B cell (primary cell): Measurements from ENCODE around the gene ACACB. TPM values are rescaled to one million over a fixed set of nuclear protein-coding genes. Genes with fewer than 3 reads are reported as not detected.

Source experiments
- ATAC-seq: fragments of 200-7000 bp; cut with Tn5 transposase; one replicate; pipeline ENCODE4 v1.10.0; 2021; ENCODE audit warnings: low read depth, mild to moderate bottlenecking, moderate number of reproducible peaks, moderate library complexity
- CTCF ChIA-PET: fragments of 350-600 bp; sonication (Branson Sonifier 250); formaldehyde crosslinking; loops from one replicate; lab custom pipeline; 2021; ENCODE audit warnings: antibody characterized with exemption, inconsistent platforms; lab: Charles Lee
- POLR2A ChIA-PET: fragments of 350-600 bp; sonication (Branson Sonifier 250); formaldehyde crosslinking; loops from one replicate; lab custom pipeline; 2021; ENCODE audit warnings: antibody characterized with exemption; lab: Charles Lee
- DNase-seq: peaks from one replicate; pipeline ENCODE4 v3.0.0; 2013
- H2AFZ ChIP-seq: 2 replicates; pipeline ENCODE4 v1.6.1; 2012; ENCODE audit warnings: mild to moderate bottlenecking, low read depth, low read length; ENCODE audit not compliant: insufficient read depth, poor library complexity, severe bottlenecking
- H3K27ac ChIP-seq, 2 donors: 1 replicate in 1 of 2; 2 replicates in 1 of 2; pipeline ENCODE4 v1.5.1; 2012 to 2013; ENCODE audit warnings: low read length in 2 of 2, mild to moderate bottlenecking in 2 of 2, moderate library complexity in 1 of 2
- H3K27me3 ChIP-seq, 4 experiments: fragments of 200-600 bp in 1 of 4; sonication (generic) in 1 of 4; replicated peaks in 1 of 4; 1 replicate in 2 of 4; 2 replicates in 2 of 4; pipeline versions ENCODE4 v1.6.1 to v1.7.0; 2013 to 2016; ENCODE audit warnings: low read length in 3 of 4, mild to moderate bottlenecking in 2 of 4, mixed read lengths in 1 of 4, moderate library complexity in 1 of 4; ENCODE audit not compliant: insufficient read depth in 4 of 4, control insufficient read depth in 3 of 4; ENCODE audit errors: control extremely low read depth in 1 of 4
- H3K36me3 ChIP-seq, 2 experiments: replicated peaks in 1 of 2; 1 replicate in 1 of 2; 2 replicates in 1 of 2; pipeline versions ENCODE4 v1.6.1 to v1.7.1; 2013; ENCODE audit warnings: low read length in 1 of 2; ENCODE audit not compliant: insufficient read depth in 2 of 2, control insufficient read depth in 1 of 2; ENCODE audit errors: control extremely low read depth in 1 of 2, extremely low read depth in 1 of 2
- H3K4me1 ChIP-seq, 2 donors: fragments of 200-600 bp in 1 of 2; sonication (generic) in 1 of 2; 1 replicate in 1 of 2; 2 replicates in 1 of 2; pipeline versions ENCODE4 v1.5.1 to v1.6.1; 2013 to 2017; ENCODE audit warnings: low read length in 2 of 2; ENCODE audit not compliant: control insufficient read depth in 2 of 2, insufficient read depth in 2 of 2
- H3K4me2 ChIP-seq: replicated peaks from 2 replicates; pipeline ENCODE3; 2012; ENCODE audit warnings: mild to moderate bottlenecking, low read depth, low read length; ENCODE audit not compliant: poor library complexity, severe bottlenecking
- H3K4me3 ChIP-seq, 5 experiments: fragments of 200-600 bp in 1 of 5; sonication (generic) in 1 of 5; 1 replicate in 3 of 5; 2 replicates in 2 of 5; pipeline versions ENCODE4 v1.5.1 to v1.7.0; 2011 to 2016; ENCODE audit warnings: low read length in 4 of 5, mild to moderate bottlenecking in 4 of 5, low read depth in 2 of 5, control low read depth in 1 of 5, moderate library complexity in 1 of 5; ENCODE audit not compliant: insufficient read depth in 1 of 5; ENCODE audit errors: control extremely low read depth in 1 of 5, extremely low read depth in 1 of 5
- H3K79me2 ChIP-seq: fragments of 200-600 bp; sonication (generic); one replicate; pipeline ENCODE4 v1.6.0; 2016; ENCODE audit warnings: low read length; ENCODE audit not compliant: control insufficient read depth, insufficient read depth
- H3K9ac ChIP-seq: fragments of 200-600 bp; sonication (generic); 2 replicates; pipeline ENCODE4 v1.6.1; 2017; ENCODE audit warnings: mild to moderate bottlenecking, low read length, moderate library complexity
- H3K9me3 ChIP-seq, 3 donors: one replicate each; pipeline versions ENCODE4 v1.6.1 to v1.7.1; 2013; ENCODE audit warnings: low read length in 2 of 3; ENCODE audit not compliant: control insufficient read depth in 2 of 3, insufficient read depth in 1 of 3; ENCODE audit errors: control extremely low read depth in 1 of 3
- H4K20me1 ChIP-seq: 2 replicates; pipeline ENCODE4 v1.6.0; 2012; ENCODE audit warnings: mild to moderate bottlenecking, low read length; ENCODE audit not compliant: insufficient read depth, control insufficient read depth, poor library complexity, severe bottlenecking
- H3K27ac Mint-ChIP-seq: one replicate; pipeline ENCODE4 v1.8.0; 2021; ENCODE audit warnings: mixed read lengths
- H3K27me3 Mint-ChIP-seq: one replicate; pipeline ENCODE4 v1.8.0; 2021; ENCODE audit warnings: mixed read lengths
- H3K4me1 Mint-ChIP-seq: one replicate; pipeline ENCODE4 v1.8.0; 2021; ENCODE audit warnings: mixed read lengths
- H3K4me3 Mint-ChIP-seq: one replicate; pipeline ENCODE4 v1.8.0; 2021; ENCODE audit warnings: mixed read lengths
- H3K9me3 Mint-ChIP-seq: one replicate; pipeline ENCODE4 v1.8.0; 2022; ENCODE audit warnings: mixed read lengths; ENCODE audit not compliant: insufficient read depth
- EZH2 ChIP-seq: IDR thresholded peaks from 2 replicates; pipeline ENCODE4 v1.6.1; 2012; ENCODE audit warnings: borderline replicate concordance, low read depth, mild to moderate bottlenecking, moderate library complexity, low read length; ENCODE audit not compliant: insufficient read depth, poor library complexity, severe bottlenecking
- WGBS: methylation state at CpG from one replicate; pipeline ENCODE4 v1.1.5; 2013; ENCODE audit warnings: missing lambda C conversion rate; ENCODE audit not compliant: insufficient coverage; 5-methylcytosine and 5-hydroxymethylcytosine counted together
- intact Hi-C: fragments of 100-400 bp; cut with micrococcal nuclease; formaldehyde crosslinking; loops from one replicate; pipeline ENCODE4 v1.10.0; 2022
- polyA plus RNA-seq: library from polyadenylated mRNA; depleted of rRNA; stranded (reverse); fragments of >200 nt; gene quantifications from 2 replicates; pipeline ENCODE4 v1.2.3, GENCODE V29; 2012
- total RNA-seq, 2 donors: library from RNA; stranded (reverse); fragments of 120-200 nt in 1 of 2; gene quantifications; 1 replicate in 1 of 2; 2 replicates in 1 of 2; pipeline versions ENCODE4 v1.2.3 to v1.2.4, GENCODE V29; 2013 to 2022
- TF ChIP-seq, protein P1 (sequence below): fragments of 200-600 bp; IDR thresholded peaks from one replicate; pipeline ENCODE4 v1.8.0; 2022; ENCODE audit warnings: antibody characterized with exemption, mild to moderate bottlenecking

Gene ACACB
- total and polyA plus RNA-seq, 2 donors (not counting 1 experiment from before 2014, with no cell fraction given): 7.4 to 27.5 TPM

DNA sequence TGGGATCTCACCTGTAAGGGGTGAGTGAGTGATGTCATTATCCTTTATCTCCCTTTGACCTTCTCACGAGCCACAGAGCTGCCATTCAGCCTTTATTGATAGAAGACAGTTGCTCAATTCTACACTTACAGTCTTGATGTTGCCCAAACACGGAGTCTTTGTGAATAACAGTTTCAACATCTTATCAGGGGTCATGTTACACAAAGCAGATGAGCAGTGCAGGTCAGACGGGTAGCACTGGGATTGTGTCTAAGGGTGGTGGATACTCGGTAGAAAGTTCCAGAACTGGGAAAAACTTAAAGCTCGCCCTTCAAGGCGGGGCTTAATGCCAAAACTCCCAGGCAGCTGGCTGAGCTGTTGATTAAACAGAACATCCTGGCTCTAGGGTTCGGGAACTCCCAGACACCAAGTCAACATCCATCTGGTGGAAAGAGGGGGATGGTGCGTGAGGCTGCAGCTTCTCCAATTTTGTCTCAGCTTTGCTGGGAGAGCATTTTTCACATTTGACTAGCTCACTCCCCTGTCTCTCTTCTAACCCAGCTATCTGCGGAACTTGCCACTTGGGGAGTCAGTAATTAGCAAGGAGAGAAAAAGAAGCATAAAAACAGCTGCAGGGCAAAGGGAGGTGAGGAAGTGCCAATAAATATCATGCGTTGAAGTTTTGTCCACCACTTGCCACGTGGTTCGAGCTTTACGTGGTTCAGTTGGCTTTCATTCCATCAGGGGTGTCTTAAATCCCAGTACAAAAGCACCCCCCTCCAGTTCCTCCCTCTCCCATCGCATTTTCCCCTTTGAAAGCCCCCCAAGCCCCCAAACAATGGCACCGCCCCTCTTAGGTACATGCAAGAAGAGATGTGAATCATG, 161.7 kb downstream of the ACACB start:
- no peaks in the 10 kb centered on the region for H3K9me3 ChIP-seq
- no peak for ATAC-seq
- Mint-ChIP-seq H3K27ac (no peak overlapping the region), H3K27me3 (peaks cover 17% of the 10 kb centered on the region), H3K9me3 (no peaks in the 10 kb centered on the region), H3K4me1 (no peaks in the 10 kb centered on the region), H3K4me3 (no peak overlapping the region)
- H3K27ac ChIP-seq: no peak overlapping the region
- no peaks in the 10 kb centered on the region for H3K36me3 ChIP-seq
- no peak for TF ChIP-seq EZH2
- TF ChIP-seq, protein P1, sequence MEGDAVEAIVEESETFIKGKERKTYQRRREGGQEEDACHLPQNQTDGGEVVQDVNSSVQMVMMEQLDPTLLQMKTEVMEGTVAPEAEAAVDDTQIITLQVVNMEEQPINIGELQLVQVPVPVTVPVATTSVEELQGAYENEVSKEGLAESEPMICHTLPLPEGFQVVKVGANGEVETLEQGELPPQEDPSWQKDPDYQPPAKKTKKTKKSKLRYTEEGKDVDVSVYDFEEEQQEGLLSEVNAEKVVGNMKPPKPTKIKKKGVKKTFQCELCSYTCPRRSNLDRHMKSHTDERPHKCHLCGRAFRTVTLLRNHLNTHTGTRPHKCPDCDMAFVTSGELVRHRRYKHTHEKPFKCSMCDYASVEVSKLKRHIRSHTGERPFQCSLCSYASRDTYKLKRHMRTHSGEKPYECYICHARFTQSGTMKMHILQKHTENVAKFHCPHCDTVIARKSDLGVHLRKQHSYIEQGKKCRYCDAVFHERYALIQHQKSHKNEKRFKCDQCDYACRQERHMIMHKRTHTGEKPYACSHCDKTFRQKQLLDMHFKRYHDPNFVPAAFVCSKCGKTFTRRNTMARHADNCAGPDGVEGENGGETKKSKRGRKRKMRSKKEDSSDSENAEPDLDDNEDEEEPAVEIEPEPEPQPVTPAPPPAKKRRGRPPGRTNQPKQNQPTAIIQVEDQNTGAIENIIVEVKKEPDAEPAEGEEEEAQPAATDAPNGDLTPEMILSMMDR: no peak
- POLR2A ChIA-PET: no interaction called here
- H3K9ac ChIP-seq: no peak overlapping the region
- 89% methylated on average over 7 of the region's 15 CpGs for WGBS
- DNase-seq: no peak
- CTCF ChIA-PET: no interaction called here
- no peaks in the 10 kb centered on the region for H4K20me1 ChIP-seq
- H3K79me2 ChIP-seq: no peaks in the 10 kb centered on the region
- intact Hi-C loops: no loop called here
- no peaks in the 10 kb centered on the region for H3K27me3 ChIP-seq
- H3K4me1 ChIP-seq: no peaks in the 10 kb centered on the region
- H2AFZ ChIP-seq: no peak overlapping the region
- H3K4me2 ChIP-seq: no peak overlapping the region
- H3K4me3 ChIP-seq: no peak overlapping the region

DNA sequence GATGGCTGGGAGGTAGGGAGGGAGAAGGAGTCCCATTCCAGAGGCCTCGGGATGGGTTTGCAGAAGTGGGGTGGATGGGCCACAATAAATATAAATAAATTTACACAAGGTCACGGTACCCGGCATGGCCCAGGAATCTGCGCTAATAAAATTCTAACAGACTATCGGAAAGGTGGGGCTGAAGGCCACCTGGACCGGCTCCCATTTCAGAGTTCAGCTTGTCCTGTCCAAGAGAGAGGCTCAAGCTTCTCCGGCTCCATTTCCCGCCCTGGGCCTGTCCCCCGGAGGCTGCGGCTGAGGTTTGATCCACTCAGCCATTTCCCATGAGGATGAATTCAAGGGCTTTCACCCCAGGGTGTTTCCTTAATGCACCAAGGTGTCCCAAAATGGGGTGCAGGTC, 162.5 kb downstream of the ACACB start:
- no peak for TF ChIP-seq EZH2
- TF ChIP-seq, protein P1: no peak
- Mint-ChIP-seq H3K27ac (no peak overlapping the region), H3K27me3 (peaks cover 13% of the 10 kb centered on the region), H3K4me3 (no peak overlapping the region), H3K9me3 (no peaks in the 10 kb centered on the region), H3K4me1 (no peaks in the 10 kb centered on the region)
- H3K4me3 ChIP-seq: no peak overlapping the region
- ATAC-seq: no peak
- ChIA-PET POLR2A (no interaction called here), CTCF (no interaction called here)
- intact Hi-C loops: no loop called here
- H2AFZ ChIP-seq: no peak overlapping the region
- no peaks in the 10 kb centered on the region for H4K20me1 ChIP-seq
- no peaks in the 10 kb centered on the region for H3K9me3 ChIP-seq
- no peak overlapping the region for H3K4me2 ChIP-seq
- H3K79me2 ChIP-seq: no peaks in the 10 kb centered on the region
- H3K36me3 ChIP-seq: no peaks in the 10 kb centered on the region
- no peak for DNase-seq
- H3K4me1 ChIP-seq: no peaks in the 10 kb centered on the region
- no peaks in the 10 kb centered on the region for H3K27me3 ChIP-seq
- no peak overlapping the region for H3K9ac ChIP-seq
- no peak overlapping the region for H3K27ac ChIP-seq
- 98% methylated on average over 9 of the region's 10 CpGs for WGBS
